ENCODE results near the gene NSUN3.
"Not testable (repeated sequence)": the region's sequence is repeated elsewhere in the genome, so short reads cannot be mapped to it uniquely, and the experiment has no call there.

The NSUN3 gene

GRCh38 chr3:94062513-94063404 lies at the start of gene NSUN3, which contains the start of gene DHFR2:
NSUN3 (plus strand) TSS chr3:94063061; CDS start chr3:94063127, 66 bp downstream.
DHFR2 (minus strand) TSS chr3:94062916; CDS start chr3:94061511, 1,405 bp downstream.
- DNase-seq (ENCODE audit: low read depth in 2 of 2) = peak; percentile 61 to 72

- DNase-seq (ENCODE audit: low read depth in 2 of 2) = no peak
Measured at GRCh38 chr3:94015025-94015424, 47.8 kb upstream of the NSUN3 start.

GRCh38 chr3:94019659-94020058 lies 43.2 kb upstream of the NSUN3 start:
- DNase-seq (ENCODE audit: low read depth in 2 of 2) = no peak

- DNase-seq (ENCODE audit: low read depth in 2 of 2) = no peak
Measured at GRCh38 chr3:94020293-94020692, 42.6 kb upstream of the NSUN3 start.

GRCh38 chr3:94024385-94024784 lies 38.5 kb upstream of the NSUN3 start:
- no peak for DNase-seq (ENCODE audit: low read depth in 2 of 2)

- no peak for DNase-seq (ENCODE audit: low read depth in 2 of 2)
Measured at GRCh38 chr3:94026623-94027022, 36.2 kb upstream of the NSUN3 start.

- DNase-seq (ENCODE audit: low read depth in 2 of 2) = no peak
Measured at GRCh38 chr3:94028093-94028837, 34.6 kb upstream of the NSUN3 start, which contains the start of gene STX19. STX19 (minus strand) TSS chr3:94028597; CDS start chr3:94015269, 13,328 bp downstream.

- no peak for DNase-seq (ENCODE audit: low read depth in 2 of 2)
Measured at GRCh38 chr3:94036909-94037507, 25.9 kb upstream of the NSUN3 start.

- no peak for DNase-seq (ENCODE audit: low read depth in 2 of 2)
Measured at GRCh38 chr3:94043285-94043684, 19.6 kb upstream of the NSUN3 start.

- DNase-seq (ENCODE audit: low read depth in 2 of 2) = not testable (repeated sequence)
Measured at GRCh38 chr3:94044100-94044936, 18.5 kb upstream of the NSUN3 start.

GRCh38 chr3:94046533-94046932 lies 16.3 kb upstream of the NSUN3 start:
- DNase-seq (ENCODE audit: low read depth in 2 of 2) = no peak

GRCh38 chr3:94049267-94049666 lies 13.6 kb upstream of the NSUN3 start:
- DNase-seq (ENCODE audit: low read depth in 2 of 2) = no peak

GRCh38 chr3:94050546-94050945 lies 12.3 kb upstream of the NSUN3 start:
- DNase-seq (ENCODE audit: low read depth in 2 of 2) = no peak

GRCh38 chr3:94061297-94061696 lies 1.6 kb upstream of the NSUN3 start:
- DNase-seq (ENCODE audit: low read depth in 2 of 2) = no peak

GRCh38 chr3:94063496-94064119 lies 747 bp downstream of the NSUN3 start:
- no peak for DNase-seq (ENCODE audit: low read depth in 2 of 2)

- no peak for DNase-seq (ENCODE audit: low read depth in 2 of 2)
Measured at GRCh38 chr3:94064243-94064860, 1.5 kb downstream of the NSUN3 start.

GRCh38 chr3:94065122-94065521 lies 2.3 kb downstream of the NSUN3 start:
- DNase-seq (ENCODE audit: low read depth in 2 of 2) = no peak

GRCh38 chr3:94065819-94066480 lies 3.1 kb downstream of the NSUN3 start:
- no peak for DNase-seq (ENCODE audit: low read depth in 2 of 2)
